NCI-H146 treated with DMSO at 0.1 percent for 48 hours (cell line): ENCODE results near the gene IFTAP.
"Not testable (repeated sequence)": the region's sequence is repeated elsewhere in the genome, so short reads cannot be mapped to it uniquely, and the experiment has no call there.

Experiments used
- DNase-seq: peaks from one replicate; lab custom pipeline; 2025; ENCODE audit not compliant: unreplicated experiment; lab: John Stamatoyannopoulos, UW

Gene IFTAP, protein sequence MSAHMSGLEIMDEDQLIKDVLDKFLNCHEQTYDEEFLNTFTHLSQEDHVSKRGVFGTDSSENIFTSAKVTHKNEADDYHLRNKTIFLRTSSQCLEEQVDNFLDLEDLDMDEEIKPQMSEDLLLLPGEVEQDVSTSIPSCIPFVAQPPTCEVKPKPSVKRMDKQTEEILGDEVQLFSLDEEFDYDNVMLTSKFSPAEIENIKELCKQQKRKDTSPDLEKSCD

DNA sequence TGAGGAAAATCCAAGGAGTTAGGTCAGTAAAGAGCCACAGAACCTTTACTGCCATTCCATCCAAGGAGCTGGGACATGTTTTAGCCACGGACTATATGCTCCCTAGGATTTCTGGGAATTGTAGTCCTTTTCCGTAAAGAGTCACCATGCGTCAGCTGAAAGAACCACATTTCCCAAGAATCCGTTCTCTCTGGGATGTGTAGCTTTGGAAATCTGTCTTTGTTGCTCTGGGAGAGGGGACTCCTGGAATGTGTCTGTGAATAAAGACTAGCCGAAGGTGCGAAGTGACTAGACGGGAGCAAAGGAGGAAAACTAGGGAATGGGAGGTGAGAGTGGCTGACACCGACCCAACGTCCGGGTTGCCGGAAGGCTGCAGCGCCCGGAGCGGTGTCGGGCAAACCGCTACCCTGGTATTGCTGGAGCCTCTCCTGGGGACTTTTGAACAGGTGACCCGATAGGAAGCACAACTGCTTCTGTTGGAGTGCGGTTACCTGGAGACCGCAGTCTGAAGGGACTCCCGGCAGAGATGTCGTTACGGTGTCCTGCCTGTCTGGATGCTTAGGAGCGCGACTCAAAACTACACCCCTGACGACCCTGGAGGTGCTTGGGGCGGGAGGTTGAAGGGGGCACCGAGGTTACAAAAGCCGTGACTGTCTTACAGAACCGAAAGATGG is at the start of gene IFTAP:
Gene IFTAP, plus strand, starts transcription at position 187 of the 674 bp plus-strand sequence. CDS start 15,602 bp downstream, outside the sequence.
- peak; percentile 83 for DNase-seq

DNA sequence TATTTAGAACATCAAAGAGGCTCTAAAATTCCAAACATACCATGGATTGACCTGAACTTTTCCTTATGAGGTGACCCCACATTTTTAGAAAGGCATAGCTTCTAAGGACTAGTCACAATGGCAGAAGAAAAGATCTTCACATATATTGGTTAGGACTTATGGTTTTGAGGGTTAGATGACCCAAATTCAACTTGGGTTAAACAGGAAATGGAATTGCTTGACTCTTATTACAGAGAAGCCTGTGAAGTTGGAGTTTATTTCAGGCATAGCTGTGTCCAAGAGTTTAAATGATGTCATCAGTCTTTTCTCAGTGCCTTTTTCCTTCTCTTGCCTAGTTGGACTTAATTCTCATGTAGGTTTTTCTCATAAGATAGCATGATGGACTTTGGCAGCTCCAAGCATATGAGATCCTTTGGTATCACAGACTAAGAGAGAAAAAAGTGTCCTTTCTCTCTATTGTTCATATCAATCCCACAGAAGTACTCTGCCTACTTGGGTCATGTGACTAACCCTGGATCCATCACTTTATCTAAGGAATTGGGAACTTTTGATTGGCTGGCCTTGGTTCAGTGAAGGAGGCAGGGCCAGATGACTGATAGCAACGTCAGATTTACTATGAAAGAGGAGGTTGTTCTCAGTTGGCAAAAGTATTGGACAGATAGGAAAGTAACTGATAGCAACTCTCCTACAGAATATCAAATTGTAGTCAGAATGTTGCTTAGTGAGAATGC is 43.8 kb upstream of the IFTAP start:
- DNase-seq, result no peak

DNA sequence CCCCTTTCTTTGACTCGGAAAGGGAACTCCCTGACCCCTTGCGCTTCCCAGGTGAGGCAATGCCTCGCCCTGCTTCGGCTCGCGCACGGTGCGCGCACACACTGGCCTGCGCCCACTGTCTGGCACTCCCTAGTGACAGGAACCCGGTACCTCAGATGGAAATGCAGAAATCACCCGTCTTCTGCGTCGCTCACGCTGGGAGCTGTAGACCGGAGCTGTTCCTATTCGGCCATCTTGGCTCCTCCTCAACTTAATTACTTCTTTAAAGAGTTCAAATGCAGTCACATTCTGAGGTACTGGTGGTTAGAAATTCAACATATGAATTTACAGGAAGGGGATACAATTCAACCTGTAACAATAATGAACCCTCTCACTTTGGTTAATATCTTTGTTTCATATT is 36.9 kb upstream of the IFTAP start:
- not testable (repeated sequence) for DNase-seq

DNA sequence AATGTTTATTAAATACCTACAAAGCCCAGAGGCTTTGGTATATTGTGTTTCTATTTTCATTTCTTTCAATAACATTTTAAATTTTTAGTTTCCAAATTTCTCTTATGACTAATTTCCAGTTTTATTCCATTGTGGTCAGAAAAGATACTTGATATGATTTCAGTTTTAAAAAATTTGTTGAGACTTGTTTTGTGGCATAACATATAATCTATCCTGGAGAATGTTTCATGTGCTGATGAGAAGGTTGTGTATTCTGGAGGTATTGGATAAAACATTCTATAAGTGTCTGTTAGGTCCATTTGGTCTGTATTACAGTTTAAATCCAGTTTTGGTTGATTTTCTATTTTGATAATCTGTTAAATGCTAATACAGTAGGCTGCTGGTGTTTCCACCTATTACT is 36.3 kb upstream of the IFTAP start:
- DNase-seq, result no peak

DNA sequence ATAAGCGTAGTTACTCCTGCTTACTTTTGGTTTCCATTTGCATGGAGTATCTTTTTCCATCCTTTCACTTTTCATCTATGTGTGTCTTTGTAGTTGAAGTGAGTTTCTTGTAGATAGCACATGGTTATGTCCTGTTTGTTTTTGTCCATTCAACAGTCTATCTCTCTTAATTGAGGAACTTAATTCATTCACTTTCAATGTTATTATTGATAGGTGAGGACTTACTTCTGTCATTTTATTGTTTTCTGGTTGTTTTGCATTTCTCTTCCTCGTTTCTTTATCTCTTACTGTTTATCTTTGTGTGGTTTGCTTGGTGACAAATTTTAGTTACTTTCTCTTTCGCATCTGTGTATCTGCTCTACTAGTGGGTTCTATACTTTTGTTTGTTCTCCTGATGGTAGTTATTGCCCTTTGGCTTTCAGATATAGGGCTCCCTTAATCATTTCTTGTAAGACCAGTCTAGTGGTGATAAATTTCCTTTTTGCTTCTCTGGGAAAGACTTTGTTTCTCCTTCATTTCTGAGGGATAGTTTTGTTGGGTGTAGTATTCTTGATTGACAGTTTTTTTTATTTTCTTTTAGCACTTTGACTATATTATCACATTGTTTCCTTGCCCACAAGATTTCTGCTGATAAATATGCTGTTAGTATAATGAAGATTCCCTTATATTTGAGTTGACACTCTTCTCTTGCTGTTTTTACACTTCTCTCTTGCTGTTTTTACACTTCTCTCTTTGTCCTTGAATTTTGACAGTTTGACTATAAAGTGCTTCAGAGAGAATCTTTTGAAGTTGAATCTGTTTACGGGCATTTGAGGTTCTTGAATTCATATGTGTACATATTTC is 35.5 kb upstream of the IFTAP start:
- no peak for DNase-seq

DNA sequence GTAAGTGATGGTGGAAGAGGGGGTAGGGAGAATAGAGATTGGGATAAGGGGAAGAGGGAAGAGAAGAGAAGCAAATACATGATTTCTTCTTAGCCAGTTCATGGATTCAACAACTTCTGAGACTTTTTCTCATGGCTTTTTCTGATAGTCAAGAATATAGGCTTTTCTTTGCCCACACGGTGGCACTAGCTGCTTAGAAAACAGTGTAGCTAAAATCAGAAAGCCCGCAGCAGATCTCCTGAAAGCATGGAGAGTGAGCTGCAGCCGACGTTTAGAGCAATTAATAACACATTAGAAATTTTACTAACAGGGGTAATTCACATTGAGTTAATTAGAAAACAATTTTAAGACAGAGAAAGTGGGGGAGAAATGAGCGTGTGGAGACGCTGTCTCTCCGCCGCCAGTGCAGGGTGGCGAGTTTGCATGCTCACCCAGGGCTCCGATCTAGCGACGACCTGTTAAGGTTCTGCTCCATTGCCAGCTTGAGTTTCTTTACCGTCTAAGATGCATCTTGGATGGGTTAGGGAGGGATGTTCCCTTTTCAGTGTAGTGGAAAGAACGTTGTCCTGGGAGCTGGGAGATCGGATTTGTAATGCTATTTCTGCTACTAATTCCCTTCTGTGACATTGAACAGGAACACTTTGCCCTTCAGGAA is 29.8 kb upstream of the IFTAP start:
- DNase-seq, result no peak

DNA sequence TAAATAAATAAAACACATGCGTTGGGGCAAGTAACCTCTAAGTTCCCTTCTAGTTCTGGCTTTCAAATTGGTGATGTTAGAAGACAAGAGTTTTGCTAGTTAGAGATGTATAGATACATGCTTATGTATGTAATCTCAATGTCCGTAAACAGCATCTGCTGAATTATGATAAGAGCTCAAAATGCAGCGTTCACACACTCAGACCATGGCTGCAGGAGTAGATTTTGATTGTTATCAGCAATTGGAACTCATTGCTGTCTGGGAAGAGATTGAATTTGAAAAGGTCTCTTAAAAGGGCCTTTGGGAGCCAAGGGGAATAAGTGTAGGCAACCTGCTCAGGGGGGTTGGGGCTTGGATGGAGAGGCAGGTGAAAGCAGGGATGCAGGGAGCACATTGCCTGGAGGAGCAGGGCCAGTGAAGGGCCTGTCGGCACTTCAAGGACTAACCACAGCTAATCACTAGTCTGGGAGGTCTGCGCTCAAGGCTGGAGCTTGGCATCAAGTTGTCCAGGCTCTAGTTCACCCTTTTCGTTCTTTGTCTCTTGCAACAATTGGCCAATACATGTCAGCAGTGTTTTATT is 29.2 kb upstream of the IFTAP start:
- no peak for DNase-seq

DNA sequence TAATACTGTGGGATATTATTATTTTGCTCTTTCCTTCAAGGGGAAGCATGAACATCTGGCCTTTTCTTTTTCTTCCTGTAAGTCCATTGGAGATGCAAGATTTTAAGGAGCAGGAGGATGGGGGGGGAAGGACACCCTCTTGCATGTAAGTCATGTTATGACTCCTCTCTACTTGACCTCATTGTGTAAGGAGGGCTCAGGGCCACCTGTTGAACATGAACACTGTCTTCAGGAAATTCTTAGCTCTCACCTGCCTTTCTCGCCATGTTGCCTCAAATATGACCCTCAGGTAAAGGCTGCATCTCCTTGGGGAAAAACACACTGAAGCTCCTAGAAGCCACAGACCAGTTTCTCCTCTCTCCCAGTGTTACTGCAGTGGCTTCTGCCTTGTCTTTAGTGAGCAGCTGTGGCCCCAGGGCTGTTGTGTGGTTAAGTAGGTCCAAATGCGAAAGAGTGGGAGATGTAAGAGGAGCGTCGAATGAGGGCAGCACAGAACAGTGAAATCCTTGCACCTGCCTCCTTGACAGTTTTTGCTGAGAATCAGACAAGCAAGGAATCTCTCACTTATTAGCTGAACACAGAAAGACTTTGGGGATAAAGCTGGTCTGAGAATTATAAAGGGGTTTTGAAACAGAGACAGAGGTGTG is 27.8 kb upstream of the IFTAP start:
- no peak for DNase-seq

DNA sequence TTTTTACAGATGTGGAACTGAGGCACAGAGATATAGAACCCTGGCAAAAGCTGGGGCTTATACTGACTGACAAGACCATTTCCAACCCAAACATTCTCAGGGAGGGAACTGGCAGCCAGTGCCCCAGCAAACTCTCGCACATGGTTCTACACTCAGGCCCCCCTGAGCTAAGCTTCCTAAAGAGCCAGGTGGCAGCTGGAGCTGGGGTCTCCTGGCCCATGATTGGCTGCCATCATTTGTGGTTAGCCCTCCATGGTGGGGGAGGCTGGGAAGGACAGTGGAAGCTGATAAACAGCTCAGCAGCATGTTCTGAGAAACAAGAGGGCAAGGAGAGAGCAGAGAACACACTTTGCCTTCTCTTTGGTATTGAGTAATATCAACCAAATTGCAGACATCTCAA is 26.6 kb upstream of the IFTAP start, which contains the start of gene RAG1:
Gene RAG1, plus strand, starts transcription at position 314 of the 400 bp plus-strand sequence. CDS start 5,298 bp downstream, outside the sequence.
- no peak for DNase-seq

DNA sequence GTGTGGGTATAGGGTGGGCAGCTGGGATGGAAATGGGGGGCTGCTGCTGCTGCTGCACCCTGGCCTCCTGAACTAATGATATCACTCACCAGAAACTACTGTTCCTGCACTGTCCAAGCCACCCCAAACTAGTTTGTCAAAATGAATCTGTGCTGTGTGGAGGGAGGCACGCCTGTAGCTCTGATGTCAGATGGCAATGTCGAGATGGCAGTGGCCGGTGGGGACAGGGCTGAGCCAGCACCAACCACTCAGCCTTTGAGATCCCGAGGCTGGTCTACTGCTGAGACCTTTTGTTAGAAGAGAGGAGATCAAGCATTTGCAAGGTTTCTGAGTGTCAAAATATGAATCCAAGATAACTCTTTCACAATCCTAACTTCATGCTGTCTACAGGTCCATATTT is 25.2 kb upstream of the IFTAP start:
- DNase-seq, result no peak

DNA sequence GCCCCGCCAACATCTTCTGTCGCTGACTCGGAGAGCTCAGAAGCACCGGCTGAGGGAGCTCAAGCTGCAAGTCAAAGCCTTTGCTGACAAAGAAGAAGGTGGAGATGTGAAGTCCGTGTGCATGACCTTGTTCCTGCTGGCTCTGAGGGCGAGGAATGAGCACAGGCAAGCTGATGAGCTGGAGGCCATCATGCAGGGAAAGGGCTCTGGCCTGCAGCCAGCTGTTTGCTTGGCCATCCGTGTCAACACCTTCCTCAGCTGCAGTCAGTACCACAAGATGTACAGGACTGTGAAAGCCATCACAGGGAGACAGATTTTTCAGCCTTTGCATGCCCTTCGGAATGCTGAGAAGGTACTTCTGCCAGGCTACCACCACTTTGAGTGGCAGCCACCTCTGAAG is 19.8 kb upstream of the IFTAP start:
- no peak for DNase-seq

DNA sequence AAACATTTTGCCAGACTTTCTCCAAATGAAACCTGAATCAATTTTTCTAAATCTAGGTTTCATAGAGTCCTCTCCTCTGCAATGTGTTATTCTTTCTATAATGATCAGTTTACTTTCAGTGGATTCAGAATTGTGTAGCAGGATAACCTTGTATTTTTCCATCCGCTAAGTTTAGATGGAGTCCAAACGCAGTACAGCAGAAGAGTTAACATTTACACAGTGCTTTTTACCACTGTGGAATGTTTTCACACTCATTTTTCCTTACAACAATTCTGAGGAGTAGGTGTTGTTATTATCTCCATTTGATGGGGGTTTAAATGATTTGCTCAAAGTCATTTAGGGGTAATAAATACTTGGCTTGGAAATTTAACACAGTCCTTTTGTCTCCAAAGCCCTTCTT is 16.9 kb upstream of the IFTAP start:
- no peak for DNase-seq

DNA sequence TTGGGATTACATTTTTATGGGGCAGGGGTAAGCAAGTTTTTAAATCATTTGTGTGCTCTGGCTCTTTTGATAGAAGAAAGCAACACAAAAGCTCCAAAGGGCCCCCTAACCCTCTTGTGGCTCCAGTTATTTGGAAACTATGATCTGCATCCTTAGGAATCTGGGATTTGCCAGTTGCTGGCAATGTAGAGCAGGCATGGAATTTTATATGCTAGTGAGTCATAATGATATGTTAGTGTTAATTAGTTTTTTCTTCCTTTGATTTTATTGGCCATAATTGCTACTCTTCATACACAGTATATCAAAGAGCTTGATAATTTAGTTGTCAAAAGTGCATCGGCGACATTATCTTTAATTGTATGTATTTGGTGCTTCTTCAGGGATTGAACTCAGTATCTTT is 16.4 kb upstream of the IFTAP start:
- DNase-seq, result no peak

DNA sequence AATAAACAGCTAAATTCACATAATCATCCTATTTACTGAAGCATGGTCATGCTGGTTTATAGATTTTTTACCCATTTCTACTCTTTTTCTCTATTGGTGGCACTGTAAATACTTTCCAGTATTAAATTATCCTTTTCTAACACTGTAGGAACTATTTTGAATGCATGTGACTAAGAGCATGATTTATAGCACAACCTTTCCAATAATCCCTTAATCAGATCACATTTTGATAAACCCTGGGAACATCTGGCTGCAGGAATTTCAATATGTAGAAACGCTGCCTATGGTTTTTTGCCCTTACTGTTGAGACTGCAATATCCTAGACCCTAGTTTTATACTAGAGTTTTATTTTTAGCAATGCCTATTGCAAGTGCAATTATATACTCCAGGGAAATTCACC is 15.8 kb upstream of the IFTAP start:
- no peak for DNase-seq

DNA sequence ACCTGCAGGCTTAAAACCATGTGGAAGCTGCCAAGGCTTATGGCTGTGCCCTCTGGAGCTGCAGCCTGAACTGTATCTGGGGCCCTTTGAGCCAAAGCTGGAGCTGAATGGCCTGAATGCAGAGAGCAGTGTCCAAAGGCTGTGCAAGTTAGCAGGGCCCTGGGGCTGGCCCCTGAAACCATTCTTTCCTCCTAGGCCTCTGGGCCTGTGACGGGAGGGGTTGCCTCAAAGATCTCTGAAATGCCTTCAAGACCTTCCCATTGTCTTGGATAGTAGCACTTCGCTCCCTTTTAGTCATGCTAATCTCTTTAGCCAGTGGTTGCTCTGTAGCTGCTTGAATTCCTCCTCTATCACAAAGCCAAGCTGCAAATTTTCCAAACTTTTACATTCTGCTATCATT is 12.8 kb upstream of the IFTAP start:
- no peak for DNase-seq

DNA sequence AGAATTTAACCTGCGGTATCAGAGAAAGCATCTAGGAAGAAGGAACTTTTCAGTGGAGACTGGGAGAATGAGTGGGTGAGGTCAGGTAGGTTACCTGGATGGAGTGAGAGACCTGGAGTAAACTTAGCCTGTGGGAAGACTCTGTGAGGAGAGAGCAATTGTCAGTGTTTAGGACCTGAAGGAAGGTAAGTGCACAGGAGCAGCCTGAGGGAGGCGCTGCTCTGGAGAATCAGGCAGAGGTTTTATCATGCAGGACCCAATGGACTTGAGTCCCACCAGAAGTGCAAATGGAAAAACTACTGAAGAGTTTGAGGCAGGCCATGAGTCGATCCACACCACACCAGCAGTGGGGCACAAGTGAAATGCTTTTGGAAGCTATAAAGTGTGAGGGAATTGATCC is 10.6 kb upstream of the IFTAP start:
- no peak for DNase-seq

DNA sequence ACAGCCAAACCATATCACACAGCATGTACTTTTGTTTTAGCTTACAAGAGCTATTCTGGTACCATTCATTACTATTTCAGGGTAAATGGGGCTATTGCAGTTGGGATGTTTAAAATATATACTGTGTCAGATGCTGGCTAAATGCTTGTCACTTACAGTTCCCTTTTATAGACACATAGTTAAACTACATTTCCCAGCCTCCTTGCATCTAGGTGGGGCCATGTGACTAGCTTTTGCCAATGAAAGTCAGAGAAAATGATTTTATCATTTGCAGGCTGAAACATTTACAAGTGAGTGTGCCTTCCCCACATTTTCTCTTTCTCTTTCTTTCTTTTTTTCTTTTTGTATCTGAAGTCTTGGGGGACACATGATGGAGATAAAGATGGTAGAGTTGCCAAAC is 7.8 kb upstream of the IFTAP start:
- DNase-seq, result no peak

DNA sequence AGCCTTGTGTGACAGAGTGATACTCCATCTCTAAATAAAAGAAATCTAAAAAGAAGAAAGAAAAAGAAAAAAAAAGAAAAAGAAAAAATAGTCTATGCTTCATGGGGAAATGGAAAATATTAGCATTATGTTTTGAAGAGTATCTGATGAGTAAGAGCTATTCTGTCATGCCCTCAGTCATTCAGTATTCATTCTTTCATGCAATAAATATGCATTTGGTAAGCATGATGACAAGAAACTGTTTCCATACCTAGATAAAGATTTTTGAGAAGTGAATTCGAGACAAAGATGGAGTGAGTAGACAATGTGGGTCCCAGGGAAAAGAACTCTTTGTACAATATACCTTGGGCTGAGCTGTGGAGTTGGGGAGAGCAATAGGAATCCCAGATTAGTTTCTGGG is 6.2 kb upstream of the IFTAP start:
- DNase-seq, result no peak

DNA sequence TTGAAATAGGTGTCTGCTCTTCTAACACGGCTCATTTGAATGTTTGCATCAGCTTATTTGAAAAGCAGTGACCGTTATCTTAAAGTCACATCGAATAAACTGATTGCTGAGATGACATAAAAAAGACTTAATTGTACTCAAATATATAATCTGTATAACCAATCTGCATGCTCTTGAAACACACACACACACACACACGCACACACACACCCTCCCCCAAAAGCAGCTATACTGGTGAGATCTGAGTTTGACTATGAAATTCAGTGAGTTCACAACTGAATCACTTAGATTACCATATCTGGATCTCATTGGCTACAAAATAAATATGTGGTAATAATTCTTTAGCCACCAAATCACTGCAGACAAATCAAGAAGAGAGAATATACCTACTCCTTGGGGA is 3.8 kb upstream of the IFTAP start:
- no peak for DNase-seq

DNA sequence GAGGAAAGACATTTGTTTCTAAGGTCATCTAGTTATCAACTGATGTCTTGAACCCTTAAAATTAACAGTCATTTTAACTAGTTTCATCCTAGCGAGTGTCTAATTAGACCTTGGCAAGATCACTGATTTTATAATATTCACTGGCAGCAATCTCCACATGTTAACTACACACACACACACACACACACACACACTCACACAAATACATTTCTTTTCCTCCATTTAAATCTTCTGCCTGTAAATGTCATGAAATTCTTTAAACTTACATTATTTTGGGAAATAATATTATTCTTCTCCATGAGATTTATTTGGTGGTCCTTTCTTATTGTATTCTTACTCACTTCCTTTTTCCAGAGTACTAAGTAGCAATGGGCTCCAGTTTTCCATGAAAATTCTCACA is 2.9 kb upstream of the IFTAP start:
- no peak for DNase-seq
